AG04450 (cell line): ENCODE data around the gene SST. TPM values are rescaled to one million over a fixed set of nuclear protein-coding genes. Genes with fewer than 3 reads are reported as not detected.

Source experiments
- CTCF ChIA-PET: fragments of 300-600, 350-600 bp; formaldehyde crosslinking; extraction: SDS; loops from one replicate; lab custom pipeline; 2022; ENCODE audit warnings: antibody characterized with exemption, inconsistent platforms; lab: Charles Lee
- POLR2A ChIA-PET: fragments of 350-600 bp; formaldehyde crosslinking; extraction: SDS; loops from one replicate; lab custom pipeline; 2021; ENCODE audit warnings: antibody characterized with exemption, inconsistent platforms; lab: Yijun Ruan, JAX
- DNase-seq: peaks from one replicate; pipeline ENCODE4 v3.0.0-alpha.2; 2011; ENCODE audit warnings: low read depth, low spot score
- H3K27ac ChIP-seq: one replicate; pipeline ENCODE4 v1.5.1; 2012; ENCODE audit warnings: low read depth, low read length, control low read depth
- H3K27me3 ChIP-seq: one replicate; pipeline ENCODE4 v1.6.0; 2012; ENCODE audit warnings: low read length; ENCODE audit not compliant: control insufficient read depth, insufficient read depth
- H3K4me3 ChIP-seq: 2 replicates; pipeline ENCODE4 v1.5.1; 2011; ENCODE audit warnings: mild to moderate bottlenecking, low read depth, low read length, control low read depth
- H3K9me3 ChIP-seq: 2 replicates; pipeline ENCODE4 v1.5.1; 2012; ENCODE audit warnings: low read length; ENCODE audit not compliant: control insufficient read depth, insufficient read depth
- CTCF ChIP-seq: IDR thresholded peaks from 2 replicates; pipeline ENCODE4 v1.5.1; 2011; ENCODE audit warnings: low read depth, low read length, control low read depth, inconsistent platforms
- polyA plus RNA-seq: library from polyadenylated mRNA; depleted of rRNA; stranded (reverse); fragments of >200 nt; gene quantifications from 2 replicates; pipeline ENCODE4 v1.2.3, GENCODE V29; 2011

Gene SST
- polyA plus RNA-seq, 1 experiment: not detected

GRCh38 chr3:187705164-187705563 lies 35.0 kb upstream of the SST start:
- Histone ChIP-seq H3K27ac (no peak overlapping the region), H3K9me3 (no peaks in the 10 kb centered on the region), H3K27me3 (peaks cover 2% of the 10 kb centered on the region), H3K4me3 (no peak overlapping the region)
- no peak for TF ChIP-seq CTCF
- DNase-seq: no peak
- POLR2A ChIA-PET: no interaction called here
- CTCF ChIA-PET: interaction anchor here (0.6 to 6.7 kb wide), 4 partner anchors 10 to 485 kb away, joined by 3 to 48 read pairs (median 28); no protein-coding TSS in a partner anchor

GRCh38 chr3:187702507-187703033 lies 32.4 kb upstream of the SST start, which contains the start of gene RTP2:
RTP2 (minus strand) TSS chr3:187702557; CDS start chr3:187702128, 429 bp downstream.
- Histone ChIP-seq H3K9me3 (no peaks in the 10 kb centered on the region), H3K4me3 (no peak within 1 kb of the TSS), H3K27me3 (peaks cover 7% of the 10 kb centered on the region), H3K27ac (no peak within 1 kb of the TSS)
- CTCF ChIA-PET: interaction anchor here (0.5 to 6.7 kb wide), 6 partner anchors 12 to 1085 kb away, joined by 4 to 48 read pairs (median 7); partner anchors contain the start of gene RPL39L
- no peak for DNase-seq
- TF ChIP-seq CTCF: no peak
- POLR2A ChIA-PET: no interaction called here

GRCh38 chr3:187700249-187700648 lies 30.1 kb upstream of the SST start:
- H3K27me3 ChIP-seq: peaks cover 17% of the 10 kb centered on the region
- no peaks in the 10 kb centered on the region for H3K9me3 ChIP-seq
- H3K27ac ChIP-seq: no peak overlapping the region
- CTCF ChIA-PET: interaction anchor here (1.8 to 6.7 kb wide), 3 partner anchors 15 to 381 kb away, joined by 7 to 48 read pairs (median 39); no protein-coding TSS in a partner anchor
- TF ChIP-seq CTCF: no peak
- POLR2A ChIA-PET: no interaction called here
- no peak for DNase-seq
- no peak overlapping the region for H3K4me3 ChIP-seq

GRCh38 chr3:187698499-187699399 lies 28.6 kb upstream of the SST start:
- CTCF ChIA-PET: interaction anchor here (1.0 kb wide), 1 partner anchor 20 kb away, joined by 3 read pairs; no protein-coding TSS in a partner anchor

More at GRCh38 chr3:187698499-187699399, 28.6 kb upstream of the SST start:
- no peak for DNase-seq
- Histone ChIP-seq H3K27me3 (peaks cover 25% of the 10 kb centered on the region), H3K4me3 (no peak overlapping the region), H3K9me3 (no peaks in the 10 kb centered on the region), H3K27ac (no peak overlapping the region)
- TF ChIP-seq CTCF: no peak
- POLR2A ChIA-PET: no interaction called here
